HepG2 (cell line): ENCODE data around the gene FBXO10. TPM values are rescaled to one million over a fixed set of nuclear protein-coding genes. Genes with fewer than 3 reads are reported as not detected.

Experiments used
- ATAC-seq: fragments of 200-7000 bp; cut with Tn5 transposase; 3 replicates; pipeline ENCODE4 v1.9.1; 2020; ENCODE audit warnings: mild to moderate bottlenecking, moderate library complexity
- BruUV-seq: library from RNA; stranded (reverse); fragments of 400-500 nt; replicated peaks from 2 replicates; lab custom pipeline; 2021; lab: Mats Ljungman, UMichigan
- CTCF ChIA-PET: fragments of 300-600 bp; formaldehyde crosslinking; extraction: SDS; loops from one replicate; lab custom pipeline; 2021; ENCODE audit warnings: low total read pairs, inconsistent platforms, low intra/inter-chr PET ratio; lab: Yijun Ruan, JAX
- POLR2A ChIA-PET: fragments of 350-600 bp; sonication (Branson Sonifier 250); formaldehyde crosslinking; loops from one replicate; lab custom pipeline; 2020; ENCODE audit warnings: antibody characterized with exemption, inconsistent platforms; lab: Yijun Ruan, JAX
- DNase-seq: peaks from one replicate; pipeline ENCODE4 v3.0.0-alpha.2; 2015; ENCODE audit warnings: low spot score
- FAIRE-seq: peaks from 3 replicates; lab custom pipeline; 2011; peaks lifted over from hg19 to GRCh38; lab: Jason Lieb, UNC
- H2AFZ ChIP-seq: one replicate; pipeline ENCODE4 v1.6.1; 2011; ENCODE audit warnings: low read length, inconsistent platforms
- H3K27ac ChIP-seq: fragments of 300-600 bp; 3 replicates; pipeline ENCODE4 v1.8.0; 2011; ENCODE audit warnings: mixed run types, mild to moderate bottlenecking, mixed read lengths, low read length, inconsistent platforms; ENCODE audit not compliant: insufficient read depth; ENCODE audit errors: extremely low read length
- H3K27me3 ChIP-seq, 2 experiments: fragments of 200-600 bp in 1 of 2; 2 replicates in 1 of 2; 3 replicates in 1 of 2; pipeline versions ENCODE4 v1.6.0 to v1.8.0; 2011; ENCODE audit warnings: low read length in 2 of 2, mild to moderate bottlenecking in 2 of 2, moderate library complexity in 2 of 2, inconsistent platforms in 1 of 2; ENCODE audit not compliant: insufficient read depth in 2 of 2, control insufficient read depth in 1 of 2
- H3K36me3 ChIP-seq, 2 experiments: fragments of 200-600 bp in 1 of 2; replicated peaks in 1 of 2; 2 replicates in 1 of 2; 3 replicates in 1 of 2; pipeline versions ENCODE4 v1.5.1 to v1.8.0; 2011; ENCODE audit warnings: low read length in 2 of 2, inconsistent platforms in 1 of 2; ENCODE audit not compliant: insufficient read depth in 2 of 2, control insufficient read depth in 1 of 2
- H3K4me1 ChIP-seq: 2 replicates; pipeline ENCODE4 v1.5.1; 2012; ENCODE audit warnings: low read length, inconsistent platforms; ENCODE audit not compliant: insufficient read depth
- H3K4me2 ChIP-seq: 2 replicates; pipeline ENCODE4 v1.6.0; 2011; ENCODE audit warnings: low read depth, low read length, inconsistent platforms
- H3K4me3 ChIP-seq, 3 experiments: fragments of 200-600 bp in 1 of 3; sonication (generic), shearing (Covaris generic) in 1 of 3; replicated peaks in 1 of 3; 2 replicates each; pipeline ENCODE4 v1.5.1; 2011 to 2016; ENCODE audit warnings: low read length in 3 of 3, inconsistent platforms in 2 of 3, low read depth in 2 of 3, mild to moderate bottlenecking in 2 of 3, control low read depth in 1 of 3, mixed read lengths in 1 of 3; ENCODE audit not compliant: insufficient read depth in 1 of 3
- H3K79me2 ChIP-seq: one replicate; pipeline ENCODE4 v1.6.1; 2011; ENCODE audit warnings: low read length, inconsistent platforms; ENCODE audit not compliant: insufficient read depth
- H3K9ac ChIP-seq: 2 replicates; pipeline ENCODE4 v1.6.0; 2011; ENCODE audit warnings: mild to moderate bottlenecking, low read depth, low read length, inconsistent platforms; ENCODE audit not compliant: insufficient read depth
- H3K9me3 ChIP-seq: 2 replicates; pipeline ENCODE4 v1.5.1; 2012; ENCODE audit warnings: mild to moderate bottlenecking, low read length
- H4K20me1 ChIP-seq: 2 replicates; pipeline ENCODE4 v1.6.0; 2011; ENCODE audit warnings: inconsistent platforms, mild to moderate bottlenecking, low read length, moderate library complexity; ENCODE audit not compliant: insufficient read depth
- CC2D1A ChIP-seq: sonication (generic); formaldehyde crosslinking; IDR thresholded peaks from 2 replicates; pipeline ENCODE4 v1.8.1; 2023; ENCODE audit warnings: mild to moderate bottlenecking, missing genetic modification reagents
- KAT7 ChIP-seq: IDR thresholded peaks from 2 replicates; pipeline ENCODE4 v1.6.1; 2018; ENCODE audit warnings: borderline replicate concordance, missing compliant biosample characterization
- MAF1 ChIP-seq: sonication (generic); formaldehyde crosslinking; IDR thresholded peaks from 2 replicates; pipeline ENCODE4 v1.5.0; 2020; ENCODE audit warnings: missing genetic modification reagents, borderline replicate concordance
- PLRG1 ChIP-seq: fragments of 450-650 bp; conservative IDR thresholded peaks from 2 replicates; pipeline ENCODE4 v1.6.1; 2016
- SIN3B ChIP-seq: fragments of 150-350 bp; IDR thresholded peaks from 2 replicates; pipeline ENCODE4 v1.6.1; 2014; ENCODE audit warnings: low read length
- TBL1XR1 ChIP-seq: fragments of 150-350 bp; IDR thresholded peaks from 2 replicates; pipeline ENCODE4 v1.6.1; 2014; ENCODE audit warnings: borderline replicate concordance, low read length; ENCODE audit not compliant: partially characterized antibody
- XBP1 ChIP-seq: sonication (generic); formaldehyde crosslinking; IDR thresholded peaks from 2 replicates; pipeline ENCODE4 v1.5.0; 2020; ENCODE audit warnings: missing genetic modification reagents
- XRCC5 ChIP-seq: fragments of 200-400 bp; formaldehyde crosslinking; optimal IDR thresholded peaks from 2 replicates; pipeline ENCODE3; 2017; ENCODE audit warnings: mild to moderate bottlenecking, low read length
- ZBTB7A ChIP-seq: sonication (generic); formaldehyde crosslinking; IDR thresholded peaks from 2 replicates; pipeline ENCODE4 v1.8.0; 2022; ENCODE audit warnings: mild to moderate bottlenecking, missing genetic modification reagents
- ZNF10 ChIP-seq: sonication (generic); formaldehyde crosslinking; IDR thresholded peaks from 2 replicates; pipeline ENCODE4 v1.4.0; 2020; ENCODE audit warnings: mild to moderate bottlenecking, low read depth, missing genetic modification reagents, borderline replicate concordance
- ZNF160 ChIP-seq: sonication (generic); formaldehyde crosslinking; IDR thresholded peaks from 2 replicates; pipeline ENCODE4 v1.8.0; 2022; ENCODE audit warnings: mild to moderate bottlenecking, inconsistent platforms, missing genetic modification reagents
- ZNF180 ChIP-seq: sonication (generic); formaldehyde crosslinking; IDR thresholded peaks from 2 replicates; pipeline ENCODE4 v1.4.0; 2020; ENCODE audit warnings: low read depth, missing genetic modification reagents, borderline replicate concordance
- ZNF263 ChIP-seq: sonication (generic); formaldehyde crosslinking; IDR thresholded peaks from 2 replicates; pipeline ENCODE4 v1.4.0; 2020; ENCODE audit warnings: missing genetic modification reagents
- ZNF264 ChIP-seq: sonication (generic); formaldehyde crosslinking; IDR thresholded peaks from 2 replicates; pipeline ENCODE4 v1.4.0; 2020; ENCODE audit warnings: missing genetic modification reagents
- ZNF274 ChIP-seq: sonication (generic); formaldehyde crosslinking; IDR thresholded peaks from 2 replicates; pipeline ENCODE4 v1.5.1; 2020; ENCODE audit warnings: mild to moderate bottlenecking, missing genetic modification reagents
- ZNF282 ChIP-seq: fragments of 450-650 bp; IDR thresholded peaks from 2 replicates; pipeline ENCODE4 v1.6.1; 2018; ENCODE audit not compliant: partially characterized antibody
- ZNF496 ChIP-seq: sonication (generic); formaldehyde crosslinking; IDR thresholded peaks from 2 replicates; pipeline ENCODE4 v1.8.1; 2023; ENCODE audit warnings: mild to moderate bottlenecking, moderate library complexity, missing genetic modification reagents; ENCODE audit not compliant: insufficient replicate concordance
- WGBS: methylation state at CpG from one replicate; pipeline ENCODE4 v1.1.6; 2017; ENCODE audit warnings: low lambda C conversion rate; 5-methylcytosine and 5-hydroxymethylcytosine counted together
- in situ Hi-C: cut with HindIII; loops from 2 replicates; pipeline ENCODE4 v1.10.0; 2017; ENCODE audit warnings: low pct_unique_long_range_greater_than_20kb; ENCODE audit not compliant: extremely low pct_ligation_motif_present
- intact Hi-C: fragments of 100-400 bp; cut with micrococcal nuclease; formaldehyde crosslinking; loops from one replicate; pipeline ENCODE4 v1.10.0; 2022; ENCODE audit not compliant: unreplicated experiment
- polyA plus RNA-seq, 8 experiments: library from polyadenylated mRNA; depleted of rRNA in 3 of 8; stranded (reverse) in 7 of 8; unstranded in 1 of 8; fragments of >200 nt; fragmentation: Illumina TruSeq in 4 of 8; extraction: Trizol in 4 of 8; gene quantifications; 2 replicates each; pipeline versions ENCODE4 v1.2.1 to v1.2.3, GENCODE V29; 2011 to 2016; ENCODE audit warnings: low read depth in 4 of 8, missing spikeins in 1 of 8, mixed read lengths in 1 of 8; ENCODE audit not compliant: insufficient read depth in 1 of 8
- total RNA-seq, 5 experiments: library from RNA; depleted of rRNA; stranded (reverse); fragments of >200 nt; fragmentation: Illumina TruSeq; extraction: Trizol; gene quantifications; 2 replicates each; pipeline ENCODE4 v1.2.3, GENCODE V29; 2016; ENCODE audit warnings: low read depth in 1 of 5
- TF ChIP-seq, protein P1 (sequence below), 2 experiments: sonication (generic) in 1 of 2; formaldehyde crosslinking in 1 of 2; IDR thresholded peaks; 2 replicates each; pipeline versions ENCODE4 v1.6.1 to v1.9.0; 2014 to 2022; ENCODE audit warnings: antibody characterized with exemption in 1 of 2, borderline replicate concordance in 1 of 2, inconsistent platforms in 1 of 2, low read depth in 1 of 2, missing genetic modification reagents in 1 of 2
- TF ChIP-seq, protein P2 (sequence below): sonication (generic); formaldehyde crosslinking; IDR thresholded peaks from 2 replicates; pipeline ENCODE4 v1.8.1; 2023; ENCODE audit warnings: mild to moderate bottlenecking, missing genetic modification reagents, borderline replicate concordance

FBXO10 gene
- total and polyA plus RNA-seq, 2 of the 13 experiments (the other 11 are each of a cell fraction or from before 2014, with no cell fraction given), result 3.1 to 5.1 TPM

DNA sequence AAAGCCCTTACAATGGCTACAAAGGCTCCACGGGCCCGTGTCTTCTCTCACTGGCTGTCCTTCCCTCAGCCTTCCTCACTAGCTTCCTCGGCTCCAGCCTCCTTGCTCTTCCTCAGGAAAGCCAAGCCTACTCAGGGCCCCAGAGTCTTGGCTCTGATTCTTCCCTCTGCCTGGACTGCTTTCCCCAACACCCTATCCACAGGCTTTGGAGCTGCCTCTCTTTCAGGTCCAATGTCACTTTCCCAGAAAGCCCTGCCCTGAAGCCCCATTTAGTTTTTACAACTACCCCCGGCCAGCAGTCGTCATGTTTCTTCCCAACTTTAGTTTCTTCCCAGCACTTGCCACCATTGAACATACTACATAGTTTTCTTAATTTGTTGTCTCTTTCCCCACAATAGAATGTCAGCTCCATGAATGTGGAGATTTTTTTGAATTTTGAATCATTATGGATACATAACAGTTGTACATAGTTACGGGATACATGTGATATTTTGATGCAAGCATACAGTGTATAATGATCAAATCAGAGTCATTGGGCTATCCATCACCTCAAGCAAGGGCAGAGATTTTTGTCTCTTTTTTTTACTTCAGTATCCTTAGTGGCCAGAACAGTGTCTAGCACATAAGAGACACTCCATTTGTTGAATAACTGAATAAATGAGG is 33.7 kb upstream of the FBXO10 start:
- no peaks in the 10 kb centered on the region for H3K9me3 ChIP-seq
- in situ Hi-C loops (no loop called here), intact Hi-C loops (no loop called here)
- no peaks in the 10 kb centered on the region for H4K20me1 ChIP-seq
- H3K79me2 ChIP-seq, result no peaks in the 10 kb centered on the region
- no peak overlapping the region for H3K27ac ChIP-seq
- no peaks in the 10 kb centered on the region for H3K36me3 ChIP-seq
- peaks cover 0 to 23% of the 10 kb centered on the region in 2 experiments; a peak in 3 of 5 replicates for H3K27me3 ChIP-seq
- H2AFZ ChIP-seq, result no peak overlapping the region
- CTCF ChIA-PET, result no interaction called here
- DNase-seq (no peak), FAIRE-seq (no peak), ATAC-seq (no peak)
- POLR2A ChIA-PET, result no interaction called here
- 26% methylated on average over 6 of the region's 6 CpGs for WGBS
- no peak overlapping the region for H3K4me2 ChIP-seq
- no peak overlapping the region for H3K9ac ChIP-seq
- no peak overlapping the region for H3K4me3 ChIP-seq
- no TSS peak for BruUV-seq
- H3K4me1 ChIP-seq, result no peaks in the 10 kb centered on the region
- TF ChIP-seq, protein P1, sequence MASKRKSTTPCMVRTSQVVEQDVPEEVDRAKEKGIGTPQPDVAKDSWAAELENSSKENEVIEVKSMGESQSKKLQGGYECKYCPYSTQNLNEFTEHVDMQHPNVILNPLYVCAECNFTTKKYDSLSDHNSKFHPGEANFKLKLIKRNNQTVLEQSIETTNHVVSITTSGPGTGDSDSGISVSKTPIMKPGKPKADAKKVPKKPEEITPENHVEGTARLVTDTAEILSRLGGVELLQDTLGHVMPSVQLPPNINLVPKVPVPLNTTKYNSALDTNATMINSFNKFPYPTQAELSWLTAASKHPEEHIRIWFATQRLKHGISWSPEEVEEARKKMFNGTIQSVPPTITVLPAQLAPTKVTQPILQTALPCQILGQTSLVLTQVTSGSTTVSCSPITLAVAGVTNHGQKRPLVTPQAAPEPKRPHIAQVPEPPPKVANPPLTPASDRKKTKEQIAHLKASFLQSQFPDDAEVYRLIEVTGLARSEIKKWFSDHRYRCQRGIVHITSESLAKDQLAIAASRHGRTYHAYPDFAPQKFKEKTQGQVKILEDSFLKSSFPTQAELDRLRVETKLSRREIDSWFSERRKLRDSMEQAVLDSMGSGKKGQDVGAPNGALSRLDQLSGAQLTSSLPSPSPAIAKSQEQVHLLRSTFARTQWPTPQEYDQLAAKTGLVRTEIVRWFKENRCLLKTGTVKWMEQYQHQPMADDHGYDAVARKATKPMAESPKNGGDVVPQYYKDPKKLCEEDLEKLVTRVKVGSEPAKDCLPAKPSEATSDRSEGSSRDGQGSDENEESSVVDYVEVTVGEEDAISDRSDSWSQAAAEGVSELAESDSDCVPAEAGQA (IDR thresholded peaks at IDR 0.05; ENCODE audit: low read depth), result no peak
- TF ChIP-seq, protein P1 (CRISPR knock-in tag; IDR thresholded peaks at IDR 0.05; ENCODE audit: borderline replicate concordance), result no peak
- TF ChIP-seq, protein P2, sequence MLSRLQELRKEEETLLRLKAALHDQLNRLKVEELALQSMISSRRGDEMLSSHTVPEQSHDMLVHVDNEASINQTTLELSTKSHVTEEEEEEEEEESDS (CRISPR knock-in tag), result no peak
- TF ChIP-seq XRCC5 (no peak), ZBTB7A (CRISPR knock-in tag) (no peak), ZNF10 (no peak), ZNF160 (CRISPR knock-in tag) (no peak), CC2D1A (CRISPR knock-in tag) (no peak), ZNF274 (CRISPR knock-in tag) (no peak), MAF1 (CRISPR knock-in tag) (no peak), XBP1 (CRISPR knock-in tag) (no peak), ZNF282 (no peak), ZNF496 (CRISPR knock-in tag) (no peak), SIN3B (no peak), PLRG1 (no peak), TBL1XR1 (no peak), ZNF263 (CRISPR knock-in tag) (no peak), ZNF180 (CRISPR knock-in tag) (no peak), ZNF264 (no peak), KAT7 (CRISPR knock-in tag) (no peak)
